Activated T-helper 17 cell treated with anti-CD3 and anti-CD28 coated beads, Interleukin-2, amount 50 U/mL, for 72 hours (primary cell): Measurements from ENCODE around the gene CELF6. TPM values are rescaled to one million over a fixed set of nuclear protein-coding genes. Genes with fewer than 3 reads are reported as not detected.
A peak's percentile ranks its signal among the peaks of the same experiment; 100 is the strongest.

Experiments
- ATAC-seq: fragments of 150-1000 bp; cut with Tn5 transposase; replicated peaks from 2 replicates; pipeline ENCODE4 v1.10.0; 2021; ENCODE audit warnings: mild to moderate bottlenecking, moderate library complexity
- H3K27ac Mint-ChIP-seq: one replicate; pipeline ENCODE4 v1.8.0; 2022; ENCODE audit warnings: mixed read lengths
- H3K27me3 Mint-ChIP-seq: one replicate; pipeline ENCODE4 v1.8.0; 2022; ENCODE audit warnings: mixed read lengths
- H3K36me3 Mint-ChIP-seq: one replicate; pipeline ENCODE4 v1.8.0; 2022; ENCODE audit warnings: low read depth, mild to moderate bottlenecking, mixed read lengths
- H3K4me1 Mint-ChIP-seq: one replicate; pipeline ENCODE4 v1.8.0; 2022; ENCODE audit warnings: mixed read lengths
- H3K4me3 Mint-ChIP-seq: one replicate; pipeline ENCODE4 v1.8.0; 2022; ENCODE audit warnings: mild to moderate bottlenecking, mixed read lengths
- H3K9me3 Mint-ChIP-seq: one replicate; pipeline ENCODE4 v1.8.0; 2022; ENCODE audit warnings: mixed read lengths
- total RNA-seq, 2 donors: library from RNA; stranded (reverse); gene quantifications; one replicate each; pipeline ENCODE4 v1.2.3, GENCODE V29; 2022

CELF6 gene
- 1 to 10 TPM in 1 of 2 donors, under 1 TPM in 1; 0.52 to 1.0 TPM for total RNA-seq

DNA sequence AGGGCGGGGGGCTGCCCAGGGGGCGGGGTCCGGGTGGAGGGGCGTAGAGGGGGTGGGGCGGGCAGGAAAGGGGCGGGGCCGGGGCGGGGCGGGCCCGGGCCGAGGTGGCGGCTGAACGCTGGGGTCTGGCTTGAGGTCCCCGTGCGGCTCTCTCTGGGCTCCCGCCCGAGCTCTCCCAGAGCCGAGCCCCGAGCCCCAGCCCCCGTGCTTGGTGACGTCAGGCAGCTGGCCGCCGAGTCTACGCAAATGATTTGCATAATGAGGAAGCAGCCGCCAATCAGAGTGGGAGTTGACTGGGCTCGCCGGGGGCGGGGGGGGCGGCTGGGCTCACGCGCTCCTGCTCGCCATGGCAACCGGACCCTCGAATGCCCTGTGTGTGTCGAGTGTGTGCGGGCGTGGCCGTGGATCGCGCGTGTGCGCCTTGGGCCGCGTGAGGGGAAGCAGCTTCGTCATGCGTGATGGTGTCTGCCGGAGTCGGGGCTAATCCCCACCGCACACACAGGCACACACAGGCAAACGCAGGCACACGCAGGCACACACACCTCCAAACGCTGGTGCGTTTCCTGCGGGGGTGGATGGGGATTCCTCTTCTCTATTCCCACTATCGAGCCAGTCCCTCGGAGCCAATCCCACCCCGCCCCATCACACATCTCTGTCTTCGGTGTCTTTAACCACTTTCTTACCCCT is at the start of gene CELF6:
Gene CELF6, minus strand, starts transcription at position 173 of the 687 bp plus-strand sequence. CDS start 283 bp downstream, outside the sequence.
- Mint-ChIP-seq H3K27me3 (no peaks in the 10 kb centered on the region), H3K9me3 (no peaks in the 10 kb centered on the region), H3K4me3 (peak within 1 kb of the TSS; percentile 86), H3K27ac (peak within 1 kb of the TSS; percentile 74), H3K4me1 (peaks cover 16% of the 10 kb centered on the region), H3K36me3 (no peaks in the 10 kb centered on the region)
- peak; percentile 83 for ATAC-seq

DNA sequence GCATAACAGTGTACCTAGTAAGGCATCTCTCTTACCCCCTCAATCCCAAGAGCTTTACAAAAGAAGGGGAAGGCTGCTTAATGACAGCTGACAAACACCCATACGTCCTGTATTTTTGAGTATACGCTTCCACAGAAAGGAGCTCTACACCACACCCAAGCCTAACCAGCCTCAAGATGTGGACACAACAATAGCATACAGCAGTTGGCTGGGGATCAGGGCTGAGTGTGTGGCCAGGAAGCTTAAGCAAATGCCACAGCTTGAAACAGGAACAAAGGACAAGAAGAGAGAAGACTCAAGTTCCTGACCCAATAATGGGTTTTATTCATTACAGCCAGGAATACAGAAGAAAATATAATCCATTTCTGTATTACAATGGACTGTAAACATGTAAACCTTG is 48.9 kb upstream of the CELF6 start:
- Mint-ChIP-seq H3K36me3 (peaks cover 47% of the 10 kb centered on the region), H3K4me1 (peaks cover 36% of the 10 kb centered on the region), H3K27me3 (no peaks in the 10 kb centered on the region), H3K27ac (no peak overlapping the region), H3K4me3 (no peak overlapping the region), H3K9me3 (peaks cover 3% of the 10 kb centered on the region)
- no peak for ATAC-seq

DNA sequence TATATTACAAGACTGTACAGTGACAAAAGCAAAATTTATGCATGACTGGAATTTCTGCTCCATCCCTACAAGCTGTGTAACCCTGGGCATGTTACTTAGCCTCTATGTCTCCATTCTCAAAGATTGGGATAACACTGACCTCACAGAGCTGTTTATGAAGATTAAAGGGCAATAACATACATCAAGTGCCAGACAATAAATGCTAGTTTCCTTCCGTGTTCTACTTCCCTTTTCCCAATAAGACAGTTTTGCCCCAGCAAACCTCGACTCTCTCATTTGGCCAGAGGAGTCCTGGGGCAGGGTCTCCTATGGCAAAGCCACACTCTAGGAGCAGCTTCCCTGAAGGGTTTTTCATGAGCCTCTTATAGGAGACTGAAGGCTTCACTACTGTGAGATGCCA is 48.4 kb upstream of the CELF6 start:
- Mint-ChIP-seq H3K9me3 (peaks cover 3% of the 10 kb centered on the region), H3K27ac (no peak overlapping the region), H3K36me3 (peaks cover 42% of the 10 kb centered on the region), H3K27me3 (no peaks in the 10 kb centered on the region), H3K4me1 (peaks cover 36% of the 10 kb centered on the region), H3K4me3 (no peak overlapping the region)
- ATAC-seq: no peak

DNA sequence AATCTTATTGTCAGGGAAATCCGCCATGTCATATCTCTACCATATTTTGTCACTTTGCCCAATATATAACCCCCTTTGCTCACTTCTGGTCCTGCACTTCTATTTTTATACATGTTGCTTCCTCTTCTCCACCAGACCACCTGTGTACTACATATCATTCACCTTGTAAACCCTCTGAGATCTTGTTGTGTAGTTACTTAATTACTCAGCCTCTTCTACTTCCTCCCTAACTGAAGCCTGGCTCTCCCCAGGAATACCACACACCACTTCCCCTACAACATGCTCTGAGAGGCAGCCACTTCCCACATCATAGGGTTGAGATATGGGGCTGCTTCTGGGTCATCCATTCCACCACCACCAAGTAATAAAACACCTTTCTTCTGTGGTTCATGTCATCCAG is 45.9 kb upstream of the CELF6 start:
- Mint-ChIP-seq H3K27me3 (no peaks in the 10 kb centered on the region), H3K27ac (peak overlapping the region; percentile 21), H3K36me3 (peaks cover 37% of the 10 kb centered on the region), H3K4me1 (peaks cover 33% of the 10 kb centered on the region), H3K4me3 (no peak overlapping the region), H3K9me3 (peaks cover 3% of the 10 kb centered on the region)
- peak; percentile 97 for ATAC-seq

DNA sequence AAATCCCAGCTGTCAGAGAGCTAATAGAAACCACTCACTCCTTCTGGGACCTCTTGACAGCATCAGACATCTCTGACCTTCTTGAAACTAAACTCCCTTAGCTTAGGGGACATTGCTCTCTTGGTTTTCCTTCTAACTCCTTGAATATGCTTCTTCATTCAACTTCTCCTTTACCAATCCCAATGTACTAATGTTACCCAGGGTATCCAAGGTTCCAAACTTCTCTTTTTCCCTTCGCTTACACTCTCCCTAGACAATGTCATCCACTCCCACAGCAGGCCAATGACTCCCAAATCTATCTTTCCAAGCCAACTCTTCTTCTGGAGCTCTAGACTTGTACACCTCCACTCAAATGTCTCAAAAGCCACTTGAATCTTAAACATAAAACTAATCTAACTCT is 41.2 kb upstream of the CELF6 start:
- peaks cover 10% of the 10 kb centered on the region for H3K36me3 Mint-ChIP-seq
- H3K27ac Mint-ChIP-seq: no peak overlapping the region
- ATAC-seq: no peak
- no peaks in the 10 kb centered on the region for H3K27me3 Mint-ChIP-seq
- H3K4me3 Mint-ChIP-seq: no peak overlapping the region
- peaks cover 13% of the 10 kb centered on the region for H3K4me1 Mint-ChIP-seq
- no peaks in the 10 kb centered on the region for H3K9me3 Mint-ChIP-seq

DNA sequence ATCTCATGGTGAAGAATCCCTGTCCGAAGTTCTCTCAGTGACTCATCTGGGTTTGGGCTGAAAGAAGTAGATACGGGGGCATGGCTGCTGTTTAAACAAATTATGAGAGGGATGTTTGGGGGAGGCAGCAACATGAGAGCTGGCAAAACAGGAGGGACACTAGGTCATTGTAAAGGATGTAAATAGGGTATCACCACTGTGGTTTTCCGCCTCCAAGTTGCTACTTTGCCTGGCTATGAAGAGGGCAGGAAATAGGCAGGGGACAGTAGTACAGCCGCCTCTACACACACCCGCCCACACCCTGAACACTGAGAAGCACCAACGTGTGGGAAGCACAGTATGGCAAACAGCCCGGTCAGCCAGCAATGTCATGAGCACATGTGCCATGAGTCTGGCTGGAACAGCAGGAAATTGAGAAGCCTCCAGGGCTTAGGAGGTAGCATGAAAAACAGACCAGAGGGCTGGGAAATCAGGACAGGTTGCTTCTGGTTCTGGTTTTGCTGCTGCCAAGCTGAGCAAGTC is 38.8 kb upstream of the CELF6 start:
- Mint-ChIP-seq H3K27ac (peak overlapping the region; percentile 60), H3K4me1 (peaks cover 6% of the 10 kb centered on the region), H3K36me3 (peaks cover 35% of the 10 kb centered on the region), H3K4me3 (peak overlapping the region; percentile 48), H3K9me3 (no peaks in the 10 kb centered on the region), H3K27me3 (no peaks in the 10 kb centered on the region)
- peak; percentile 90 for ATAC-seq

DNA sequence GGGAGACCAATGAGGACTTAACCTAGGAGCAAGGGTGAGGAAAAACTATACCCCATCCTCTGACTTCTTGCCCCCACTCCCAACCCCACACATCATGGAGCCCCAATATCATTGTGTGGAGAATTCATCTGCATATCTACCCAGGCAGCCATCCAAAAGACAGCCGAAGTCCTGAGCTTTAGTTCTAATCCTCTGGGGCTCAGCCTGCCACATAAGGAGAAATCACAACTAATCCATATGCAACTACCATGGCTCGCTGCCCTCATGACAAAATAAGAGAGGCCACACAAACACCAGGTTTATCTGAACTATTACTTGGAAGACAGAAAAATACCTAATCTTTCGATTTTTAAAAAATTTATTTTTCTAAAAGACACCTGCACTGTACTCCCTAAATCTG is 38.2 kb upstream of the CELF6 start:
- H3K4me3 Mint-ChIP-seq: peak overlapping the region; percentile 48
- H3K36me3 Mint-ChIP-seq: peaks cover 41% of the 10 kb centered on the region
- H3K9me3 Mint-ChIP-seq: no peaks in the 10 kb centered on the region
- no peak for ATAC-seq
- H3K27me3 Mint-ChIP-seq: no peaks in the 10 kb centered on the region
- peaks cover 6% of the 10 kb centered on the region for H3K4me1 Mint-ChIP-seq
- peak overlapping the region; percentile 60 for H3K27ac Mint-ChIP-seq

DNA sequence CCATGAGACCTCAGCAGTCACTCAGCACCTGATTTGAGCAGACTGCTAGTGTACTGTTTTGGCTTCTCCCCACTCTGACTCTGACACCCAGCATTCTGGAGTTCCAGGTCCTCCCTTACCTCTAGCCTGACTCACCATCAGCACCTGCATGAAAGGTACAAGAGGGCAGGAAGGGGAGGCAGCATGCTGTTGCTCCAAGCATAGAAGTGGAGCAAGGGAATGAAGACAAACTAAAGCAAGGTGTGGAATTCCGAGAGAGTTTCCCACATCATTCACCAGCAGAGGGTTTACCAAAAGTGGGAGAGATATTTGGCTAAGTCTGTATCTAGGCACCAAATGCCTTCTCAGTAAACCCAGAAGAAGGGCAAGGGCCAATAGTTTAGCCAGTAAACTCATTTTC is 34.5 kb upstream of the CELF6 start:
- H3K9me3 Mint-ChIP-seq: no peaks in the 10 kb centered on the region
- ATAC-seq: no peak
- peaks cover 77% of the 10 kb centered on the region for H3K36me3 Mint-ChIP-seq
- H3K27me3 Mint-ChIP-seq: no peaks in the 10 kb centered on the region
- peaks cover 6% of the 10 kb centered on the region for H3K4me1 Mint-ChIP-seq
- H3K4me3 Mint-ChIP-seq: no peak overlapping the region
- H3K27ac Mint-ChIP-seq: no peak overlapping the region

DNA sequence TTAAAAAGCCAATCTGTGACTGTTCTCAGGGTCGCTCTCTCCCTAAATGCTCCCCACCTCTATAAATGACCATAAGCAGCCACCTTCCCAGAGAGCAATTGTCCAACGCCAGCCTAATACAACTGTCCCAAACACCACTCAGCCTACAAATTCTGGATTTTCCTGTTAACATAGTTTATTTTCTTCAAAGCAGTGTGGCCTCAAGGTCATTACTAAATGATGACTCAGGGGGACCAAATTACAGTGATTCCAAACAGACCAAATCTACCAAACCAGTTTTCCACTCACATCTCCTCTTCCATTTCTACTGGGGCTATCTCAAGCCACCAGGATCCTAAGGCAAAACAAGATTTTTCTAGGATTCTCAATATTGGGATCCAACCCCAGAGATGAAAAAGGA is 33.3 kb upstream of the CELF6 start:
- Mint-ChIP-seq H3K4me3 (no peak overlapping the region), H3K4me1 (no peaks in the 10 kb centered on the region), H3K27ac (no peak overlapping the region), H3K36me3 (peaks cover 89% of the 10 kb centered on the region), H3K27me3 (no peaks in the 10 kb centered on the region), H3K9me3 (no peaks in the 10 kb centered on the region)
- no peak for ATAC-seq

DNA sequence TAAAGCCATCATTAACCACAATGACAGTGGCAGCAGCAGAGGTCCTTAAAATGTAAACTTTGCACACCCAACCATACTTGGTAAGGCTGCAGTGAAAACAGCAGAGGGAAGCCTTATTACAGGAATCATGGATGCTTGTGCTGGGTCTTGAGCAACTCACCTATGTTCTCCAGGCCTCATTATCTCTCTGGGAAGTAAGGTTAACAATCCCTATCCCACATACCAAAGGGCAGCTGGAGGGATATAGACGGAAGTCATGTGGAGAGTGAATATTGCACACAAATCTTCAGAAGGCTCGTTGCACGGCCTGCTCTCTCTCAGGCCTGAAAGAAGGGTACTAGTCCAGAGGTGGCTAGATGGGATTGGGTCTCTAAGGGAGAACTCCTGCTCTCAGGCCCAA is 25.8 kb upstream of the CELF6 start:
- Mint-ChIP-seq H3K9me3 (no peaks in the 10 kb centered on the region), H3K27me3 (no peaks in the 10 kb centered on the region)
- no peak for ATAC-seq

DNA sequence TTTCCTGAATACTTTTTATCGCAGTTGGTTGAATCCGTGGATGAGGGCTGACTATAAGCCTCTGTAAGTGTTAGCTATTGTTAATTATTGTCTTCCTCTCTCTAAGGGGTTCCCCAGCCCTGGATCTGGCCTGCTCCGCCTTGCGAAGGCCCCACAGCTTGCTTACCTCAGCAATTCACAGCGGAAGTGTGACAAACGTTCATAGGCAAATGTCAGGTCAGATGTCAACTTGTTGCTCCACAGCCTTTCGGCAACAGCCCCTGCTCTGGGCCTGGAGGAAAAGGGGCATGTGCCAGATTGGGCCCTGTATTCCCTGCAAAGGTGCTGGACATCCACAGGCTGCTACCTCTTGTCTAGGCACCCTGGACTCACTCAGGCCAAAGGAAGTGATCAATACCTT is 25.3 kb upstream of the CELF6 start:
- peaks cover 73% of the 10 kb centered on the region for H3K36me3 Mint-ChIP-seq
- no peak overlapping the region for H3K27ac Mint-ChIP-seq
- no peaks in the 10 kb centered on the region for H3K9me3 Mint-ChIP-seq
- H3K4me1 Mint-ChIP-seq: no peaks in the 10 kb centered on the region
- no peaks in the 10 kb centered on the region for H3K27me3 Mint-ChIP-seq
- no peak overlapping the region for H3K4me3 Mint-ChIP-seq
- no peak for ATAC-seq

More for the DNA sequence above, 25.8 kb upstream of the CELF6 start:
- no peak overlapping the region for H3K27ac Mint-ChIP-seq
- no peak overlapping the region for H3K4me3 Mint-ChIP-seq
- no peaks in the 10 kb centered on the region for H3K4me1 Mint-ChIP-seq
- H3K36me3 Mint-ChIP-seq: peaks cover 74% of the 10 kb centered on the region

DNA sequence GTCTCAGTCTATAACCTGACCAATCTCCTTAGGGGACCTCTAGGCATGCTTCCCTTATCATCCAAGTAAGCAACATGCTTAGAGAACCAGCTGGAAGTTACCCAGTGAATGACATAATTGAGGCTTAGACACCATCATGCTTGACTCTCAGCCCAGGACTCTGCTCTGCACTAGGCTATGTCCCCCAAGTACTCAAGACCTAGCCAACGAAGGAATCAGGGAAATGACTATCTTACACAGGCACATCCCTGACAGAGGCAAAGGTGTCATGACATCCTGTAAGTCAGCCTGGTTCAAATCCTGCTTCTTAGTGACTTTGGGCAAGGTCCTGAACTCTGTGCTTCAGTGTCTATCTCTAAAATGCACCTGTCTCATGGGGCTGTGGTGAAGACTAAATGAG is 24.6 kb upstream of the CELF6 start:
- H3K27me3 Mint-ChIP-seq: no peaks in the 10 kb centered on the region
- no peak for ATAC-seq
- H3K27ac Mint-ChIP-seq: no peak overlapping the region

DNA sequence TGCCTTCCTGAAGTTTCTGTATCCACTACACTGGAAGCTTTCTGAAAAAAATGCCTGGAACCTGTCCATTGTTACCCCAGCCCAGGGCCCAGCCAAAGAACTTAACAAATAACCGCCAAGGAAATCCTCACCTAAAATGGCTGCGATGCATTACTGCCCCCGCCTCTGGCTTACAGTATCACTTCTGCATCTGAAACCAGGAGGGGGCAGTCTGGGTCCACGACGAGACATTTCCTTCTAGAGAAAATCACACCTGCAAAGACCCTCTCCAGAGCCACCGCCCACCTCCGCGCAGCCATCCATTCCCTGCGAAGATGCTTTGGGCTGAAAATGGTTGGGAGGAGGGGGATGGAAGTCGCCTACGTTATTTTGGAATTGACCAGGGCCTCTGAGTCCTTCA is 22.4 kb upstream of the CELF6 start:
- Mint-ChIP-seq H3K4me1 (no peaks in the 10 kb centered on the region), H3K36me3 (peaks cover 66% of the 10 kb centered on the region), H3K27ac (no peak overlapping the region), H3K27me3 (no peaks in the 10 kb centered on the region), H3K9me3 (no peaks in the 10 kb centered on the region), H3K4me3 (no peak overlapping the region)
- ATAC-seq: no peak

More for the DNA sequence above, 24.6 kb upstream of the CELF6 start:
- Mint-ChIP-seq H3K4me1 (no peaks in the 10 kb centered on the region), H3K36me3 (peaks cover 73% of the 10 kb centered on the region), H3K4me3 (no peak overlapping the region), H3K9me3 (no peaks in the 10 kb centered on the region)

DNA sequence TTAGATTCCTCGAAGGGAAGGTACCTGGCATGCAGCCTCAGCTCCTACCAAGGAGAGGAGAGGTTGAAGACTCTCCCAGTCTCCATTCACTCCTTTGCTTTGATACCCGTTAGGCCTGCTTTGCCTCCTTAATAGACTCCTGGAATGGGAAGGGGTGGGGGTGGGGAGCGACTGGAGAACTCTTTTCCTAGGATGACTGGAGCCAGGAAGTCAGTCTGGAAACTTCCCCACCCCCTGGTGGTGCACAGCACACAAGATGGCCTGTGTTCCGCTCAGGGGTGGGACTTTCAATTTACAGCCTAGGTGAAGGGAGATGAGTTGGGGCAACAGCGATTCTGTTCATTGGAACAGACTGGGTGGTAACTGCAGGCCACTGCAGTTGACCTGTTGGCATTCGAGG is 21.4 kb upstream of the CELF6 start:
- Mint-ChIP-seq H3K27ac (no peak overlapping the region), H3K9me3 (no peaks in the 10 kb centered on the region), H3K4me3 (no peak overlapping the region), H3K36me3 (peaks cover 59% of the 10 kb centered on the region), H3K4me1 (no peaks in the 10 kb centered on the region), H3K27me3 (no peaks in the 10 kb centered on the region)
- ATAC-seq: no peak

DNA sequence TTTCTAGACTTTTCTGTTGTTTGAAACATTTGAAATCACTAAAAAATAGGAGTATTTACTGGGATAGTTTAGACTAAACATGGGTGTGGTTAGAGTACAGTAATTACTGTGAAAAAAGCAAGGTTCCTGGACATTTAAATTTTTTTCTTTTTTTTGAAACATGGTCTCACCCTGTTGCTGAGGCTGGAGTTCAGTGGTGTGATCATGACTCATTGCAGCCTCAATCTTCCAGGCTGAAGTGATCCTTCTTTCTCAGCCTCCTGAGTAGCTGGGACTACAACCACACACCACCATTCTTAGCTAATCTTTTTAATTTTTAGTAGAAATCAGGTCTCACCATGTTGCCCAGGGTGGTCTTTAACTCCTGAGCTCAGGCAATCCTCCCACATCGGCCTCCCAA is 20.4 kb upstream of the CELF6 start:
- peaks cover 49% of the 10 kb centered on the region for H3K36me3 Mint-ChIP-seq
- no peaks in the 10 kb centered on the region for H3K27me3 Mint-ChIP-seq
- H3K4me1 Mint-ChIP-seq: no peaks in the 10 kb centered on the region
- no peaks in the 10 kb centered on the region for H3K9me3 Mint-ChIP-seq
- H3K27ac Mint-ChIP-seq: peak overlapping the region; percentile 3
- H3K4me3 Mint-ChIP-seq: no peak overlapping the region
- no peak for ATAC-seq
